HG03469 (cell line): Measurements from ENCODE around the gene RBCK1.
"Not testable (repeated sequence)": the region's sequence is repeated elsewhere in the genome, so short reads cannot be mapped to it uniquely, and the experiment has no call there.

Experiments used
- ATAC-seq: cut with Tn5 transposase; IDR thresholded peaks from one replicate; pipeline ENCODE4 v1.9.1; 2021; ENCODE audit warnings: mild to moderate bottlenecking, moderate library complexity, moderate number of reproducible peaks; ENCODE audit not compliant: unreplicated experiment

RBCK1 gene

GRCh38 chr20:462199-462991, 54.3 kb downstream of the RBCK1 start, which contains the start of gene TBC1D20:
Gene TBC1D20 (minus strand): TSS chr20:462533. CDS start chr20:462405, 128 bp downstream.
- peak; percentile 93 for ATAC-seq

GRCh38 chr20:467755-468154, 59.7 kb downstream of the RBCK1 start:
- no peak for ATAC-seq

GRCh38 chr20:469746-470490, 61.8 kb downstream of the RBCK1 start:
- ATAC-seq, result no peak

- no peak for ATAC-seq
Observed at GRCh38 chr20:472137-472846, 64.2 kb downstream of the RBCK1 start.

GRCh38 chr20:472889-473292, 64.8 kb downstream of the RBCK1 start:
- ATAC-seq, result no peak

- ATAC-seq, result no peak
Observed at GRCh38 chr20:474581-474980, 66.5 kb downstream of the RBCK1 start.

- no peak for ATAC-seq
Observed at GRCh38 chr20:475463-476357, 67.6 kb downstream of the RBCK1 start.

GRCh38 chr20:476561-477249, 68.6 kb downstream of the RBCK1 start:
- ATAC-seq, result not testable (repeated sequence)

- no peak for ATAC-seq
Observed at GRCh38 chr20:478010-478948, 70.2 kb downstream of the RBCK1 start.

- ATAC-seq, result no peak
Observed at GRCh38 chr20:478949-479429, 70.9 kb downstream of the RBCK1 start.

GRCh38 chr20:479487-479886, 71.4 kb downstream of the RBCK1 start:
- ATAC-seq, result no peak

- no peak for ATAC-seq
Observed at GRCh38 chr20:480044-480443, 71.9 kb downstream of the RBCK1 start.

GRCh38 chr20:481167-481566, 73.1 kb downstream of the RBCK1 start:
- no peak for ATAC-seq
